Hematopoietic multipotent progenitor cell treated with erythropoietin and hydrocortisone succinate and interleukin-3 and kit ligand, for 8 days (in vitro differentiated cells): ENCODE data around the gene DSCAML1.
A peak's percentile ranks its signal among the peaks of the same experiment; 100 is the strongest.
"Not testable (repeated sequence)": the region's sequence is repeated elsewhere in the genome, so short reads cannot be mapped to it uniquely, and the experiment has no call there.

Experiments used
- DNase-seq: peaks from one replicate; pipeline ENCODE4 v3.0.0-alpha.2; 2015

Gene DSCAML1

GRCh38 chr11:117458275-117459122, 338.5 kb downstream of the DSCAML1 start:
- DNase-seq: no peak

- no peak for DNase-seq
Observed at GRCh38 chr11:117457835-117458234, 339.2 kb downstream of the DSCAML1 start.

DNA sequence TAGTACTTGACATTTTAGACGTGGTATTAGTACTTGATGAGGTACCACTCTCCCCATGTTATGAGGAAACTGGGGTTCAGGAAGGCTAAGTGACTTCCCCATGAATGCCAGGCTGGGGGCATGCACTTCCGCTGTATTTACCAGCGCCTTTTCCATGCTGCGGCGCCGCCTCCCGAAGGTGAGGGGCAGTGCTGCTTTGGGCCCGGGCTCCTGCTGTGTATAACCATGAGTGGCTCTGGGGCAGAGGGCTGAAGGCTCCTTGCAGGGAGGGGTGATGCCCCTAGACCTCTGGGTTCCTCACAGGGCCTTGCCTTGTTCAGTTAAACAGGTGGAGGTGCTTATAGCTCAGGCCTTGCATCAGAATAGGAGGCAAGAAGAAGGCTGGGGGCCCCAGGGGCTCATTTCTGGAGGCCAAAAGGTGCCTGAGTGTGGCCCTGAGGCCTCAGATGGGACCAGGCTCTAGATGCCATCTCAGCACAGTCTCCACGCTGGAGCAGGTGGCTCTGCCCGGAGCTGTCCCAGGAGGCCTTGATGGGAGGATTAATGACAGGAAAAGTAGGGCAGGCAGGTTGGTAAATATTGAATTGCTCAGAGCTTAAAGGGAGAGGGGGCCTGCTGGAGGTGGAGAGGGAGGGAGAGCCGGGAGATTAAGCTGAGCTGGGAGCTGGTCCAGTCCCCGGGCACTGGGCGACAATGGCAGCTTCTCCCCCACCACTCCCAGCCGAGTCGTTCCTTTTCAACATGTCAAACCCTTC, 339.8 kb downstream of the DSCAML1 start:
- DNase-seq: no peak

DNA sequence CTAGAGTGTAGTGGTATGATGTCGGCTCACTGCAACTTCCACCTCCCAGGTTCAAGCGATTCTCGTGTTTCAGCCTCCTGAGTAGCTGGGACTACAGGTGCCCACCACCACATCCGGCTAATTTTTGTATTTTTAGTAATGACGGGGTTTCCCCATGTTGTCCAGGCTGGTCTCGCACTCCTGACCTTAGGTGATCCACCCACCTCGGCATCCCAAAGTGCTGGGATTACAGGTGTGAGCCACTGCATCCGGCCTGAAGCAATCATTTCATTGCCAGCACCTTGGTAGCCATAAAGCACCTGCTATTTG, 340.3 kb downstream of the DSCAML1 start:
- DNase-seq: not testable (repeated sequence)

DNA sequence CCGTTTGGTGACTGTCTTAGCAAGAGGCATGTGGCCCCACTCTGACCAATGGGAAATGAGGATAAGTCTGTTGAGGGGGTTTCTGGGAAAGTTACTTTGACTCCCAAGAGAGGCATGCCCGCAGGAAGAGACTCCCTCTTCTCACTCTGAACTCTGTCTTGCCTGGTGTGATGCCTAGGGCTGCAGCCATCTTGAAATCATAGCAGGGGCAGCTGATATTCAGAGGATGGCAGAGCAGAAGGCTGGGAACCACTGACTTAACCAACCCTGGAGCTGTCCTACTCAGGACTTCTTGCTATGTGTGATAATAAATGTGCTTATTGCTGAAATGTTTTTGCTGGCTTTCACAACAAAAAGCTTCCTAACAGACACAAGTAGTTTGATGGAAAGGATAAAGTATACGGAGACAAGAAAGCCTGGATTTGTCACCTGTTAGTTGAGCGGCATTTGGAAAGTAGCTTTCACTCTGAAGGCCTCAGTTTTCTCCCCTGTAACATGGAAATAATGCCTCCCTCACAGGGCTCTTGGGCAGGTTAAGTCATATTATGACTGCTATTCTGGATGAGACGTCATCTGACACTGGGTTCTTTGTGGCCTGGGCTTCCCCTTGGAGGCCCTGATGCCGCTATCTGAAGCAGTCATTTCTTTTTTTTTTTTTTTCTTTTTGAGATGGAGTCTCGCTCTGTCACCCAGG, 340.8 kb downstream of the DSCAML1 start:
- no peak for DNase-seq

GRCh38 chr11:117454564-117454917, 342.5 kb downstream of the DSCAML1 start:
- no peak for DNase-seq

DNA sequence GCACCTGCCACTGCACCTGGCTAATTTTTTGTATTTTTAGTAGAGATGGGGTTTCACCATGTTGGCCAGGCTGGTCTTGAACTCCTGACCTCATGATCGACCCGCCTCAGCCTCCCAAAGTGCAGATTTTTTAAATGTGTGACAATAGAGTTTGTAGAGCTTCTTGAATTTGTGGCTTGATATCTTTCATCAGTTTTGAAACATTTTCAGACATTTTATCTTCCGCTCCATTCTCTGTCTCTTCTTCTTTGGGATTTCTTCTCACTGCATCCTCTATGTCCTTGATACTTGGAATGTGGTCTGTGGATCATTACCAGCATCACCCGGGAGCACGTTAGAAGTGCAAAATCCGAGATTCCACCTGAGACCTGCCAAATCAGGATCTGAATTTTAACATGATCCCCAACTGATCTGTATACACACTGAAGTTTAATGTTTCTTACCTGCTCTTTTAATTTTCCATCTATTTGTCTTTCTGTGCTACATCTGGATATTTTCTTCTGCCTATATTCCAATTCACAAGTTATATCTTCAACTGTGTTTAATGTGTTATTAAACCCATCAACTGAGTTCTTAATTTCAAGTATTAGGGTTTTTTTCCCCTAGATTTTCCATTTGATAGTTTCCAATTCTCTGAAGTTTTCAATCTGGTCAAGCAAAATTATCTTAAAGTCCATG, 343.0 kb downstream of the DSCAML1 start:
- DNase-seq: no peak

GRCh38 chr11:117449111-117449693, 347.8 kb downstream of the DSCAML1 start:
- no peak for DNase-seq

GRCh38 chr11:117444711-117445658, 352.0 kb downstream of the DSCAML1 start:
- peak; percentile 10 for DNase-seq

GRCh38 chr11:117444256-117444655, 352.8 kb downstream of the DSCAML1 start:
- DNase-seq: no peak

DNA sequence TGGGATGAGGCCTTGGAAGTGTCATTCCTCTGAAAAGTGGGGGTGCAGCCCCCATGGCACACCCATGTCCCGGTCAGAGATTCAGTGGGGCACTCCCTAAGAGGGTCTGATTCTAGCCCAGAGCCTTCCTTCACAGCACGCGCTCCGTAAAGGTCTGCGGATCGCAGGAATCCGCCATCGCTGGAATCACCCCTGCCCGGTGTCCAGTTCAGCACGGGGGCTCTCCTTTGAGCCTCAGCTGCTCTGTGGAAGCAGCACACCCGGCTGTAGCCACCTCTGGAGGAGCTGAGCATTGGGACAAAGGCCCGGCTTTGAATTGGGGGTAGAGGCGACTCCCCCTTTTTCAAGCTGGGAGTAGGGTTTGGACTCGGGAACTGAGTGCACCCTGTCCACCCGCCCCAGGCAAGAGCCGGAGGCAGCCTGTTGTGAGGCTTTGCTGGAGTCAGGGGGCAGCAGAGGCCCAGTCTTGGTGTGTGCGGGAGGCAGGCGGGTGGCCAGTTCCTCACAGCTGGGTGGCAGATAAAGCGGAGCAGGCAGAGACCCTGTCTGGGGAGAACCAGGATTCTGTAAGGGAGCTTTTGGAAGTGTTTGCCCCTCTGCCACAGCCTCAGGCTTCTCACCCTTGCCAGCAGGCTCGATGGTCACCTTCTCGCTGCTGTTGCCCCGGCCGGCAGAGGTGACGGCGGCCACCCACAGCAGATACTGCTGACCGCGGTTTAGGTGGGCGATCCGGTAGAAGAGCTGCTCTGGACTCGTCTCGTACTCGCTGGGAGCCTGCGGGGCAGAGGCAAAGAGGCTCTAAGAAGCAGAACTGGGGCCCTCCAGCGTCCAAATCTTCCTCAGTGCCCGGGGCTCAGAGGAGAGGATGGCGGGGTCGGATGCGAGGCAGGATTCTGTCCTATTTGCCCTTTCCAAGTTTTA, 353.5 kb downstream of the DSCAML1 start:
- DNase-seq: peak; percentile 30

- DNase-seq: no peak
Observed at GRCh38 chr11:117442869-117443239, 354.2 kb downstream of the DSCAML1 start.

- no peak for DNase-seq
Observed at GRCh38 chr11:117442049-117442868, 354.8 kb downstream of the DSCAML1 start.

DNA sequence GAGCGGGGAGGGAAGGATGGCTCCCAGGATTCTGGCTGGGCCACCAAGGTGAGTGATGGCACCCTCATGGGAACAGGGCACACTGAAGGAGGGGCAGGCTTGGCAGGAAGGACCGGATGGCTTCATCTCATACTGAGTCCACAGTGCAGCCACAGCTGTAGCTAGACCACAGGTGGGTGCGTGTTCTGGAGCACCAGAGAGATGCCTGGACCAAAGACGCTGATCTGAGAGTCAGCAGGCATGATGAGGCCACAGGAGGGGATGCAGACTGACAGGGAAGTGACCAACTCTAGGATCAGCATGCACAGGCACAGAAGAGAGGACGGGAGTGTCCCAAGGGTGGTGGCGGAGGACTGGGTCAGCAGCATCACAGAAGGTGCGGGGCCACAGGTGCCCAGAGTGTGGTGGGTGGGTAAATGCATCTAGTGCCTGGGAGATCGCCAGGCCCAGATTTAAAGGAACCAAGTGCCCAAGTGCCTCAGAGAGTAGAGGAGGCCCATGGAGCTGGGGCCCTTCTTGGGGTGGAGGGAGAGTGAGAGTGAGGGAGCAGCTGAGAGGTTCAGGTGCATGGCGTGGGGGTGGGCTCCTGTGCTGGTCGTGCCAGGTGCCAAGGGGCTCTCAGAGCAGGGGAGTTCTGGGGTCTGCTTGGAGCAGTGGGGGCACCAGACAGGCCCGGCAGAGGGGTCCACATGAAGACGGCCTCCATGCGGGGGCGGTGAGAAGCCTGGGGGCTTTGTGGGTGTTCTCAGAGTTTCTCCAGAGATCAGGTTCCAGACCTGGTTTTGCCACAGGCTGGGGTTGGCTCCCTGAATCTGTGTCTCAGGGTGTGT, 355.7 kb downstream of the DSCAML1 start:
- no peak for DNase-seq

DNA sequence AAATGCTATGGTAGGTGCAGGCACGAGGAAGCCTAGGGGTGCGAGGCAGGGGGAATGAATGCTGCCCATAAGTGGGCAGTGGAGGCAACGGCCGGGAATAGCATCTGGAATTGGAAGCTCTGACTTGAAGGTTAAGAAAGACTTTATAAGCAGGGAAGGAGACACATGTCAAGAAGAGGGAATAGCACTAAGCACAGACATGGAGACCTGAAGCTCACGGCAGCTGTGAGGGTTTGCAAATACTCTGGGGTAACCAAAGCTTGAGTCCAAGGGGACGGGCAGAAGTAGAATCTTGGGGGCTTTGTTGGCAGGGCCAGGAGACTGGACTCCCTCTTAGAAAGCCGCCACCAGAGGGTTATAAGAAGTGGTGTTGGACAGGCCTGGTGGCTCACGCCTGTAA, 356.8 kb downstream of the DSCAML1 start:
- DNase-seq: no peak

DNA sequence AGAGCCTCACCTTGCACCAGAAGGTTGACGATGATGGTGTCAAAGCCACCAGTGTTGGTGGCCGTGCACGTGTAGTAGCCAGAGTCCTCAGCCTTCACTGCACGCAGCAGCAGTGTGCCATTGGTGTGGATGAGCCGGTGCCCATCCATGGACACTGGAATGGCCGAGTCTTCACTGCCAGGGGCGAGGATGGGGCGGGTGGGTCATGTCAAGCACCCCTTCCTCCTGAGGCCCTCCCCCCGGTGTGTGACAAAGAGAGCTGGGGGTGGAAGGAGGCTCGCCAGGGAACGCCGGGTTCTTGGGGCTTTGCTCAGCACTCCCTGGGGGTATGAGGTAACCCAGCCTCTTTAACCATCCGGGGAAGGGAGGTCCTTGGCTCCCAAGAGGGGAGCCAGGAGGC, 357.8 kb downstream of the DSCAML1 start:
- DNase-seq: no peak

DNA sequence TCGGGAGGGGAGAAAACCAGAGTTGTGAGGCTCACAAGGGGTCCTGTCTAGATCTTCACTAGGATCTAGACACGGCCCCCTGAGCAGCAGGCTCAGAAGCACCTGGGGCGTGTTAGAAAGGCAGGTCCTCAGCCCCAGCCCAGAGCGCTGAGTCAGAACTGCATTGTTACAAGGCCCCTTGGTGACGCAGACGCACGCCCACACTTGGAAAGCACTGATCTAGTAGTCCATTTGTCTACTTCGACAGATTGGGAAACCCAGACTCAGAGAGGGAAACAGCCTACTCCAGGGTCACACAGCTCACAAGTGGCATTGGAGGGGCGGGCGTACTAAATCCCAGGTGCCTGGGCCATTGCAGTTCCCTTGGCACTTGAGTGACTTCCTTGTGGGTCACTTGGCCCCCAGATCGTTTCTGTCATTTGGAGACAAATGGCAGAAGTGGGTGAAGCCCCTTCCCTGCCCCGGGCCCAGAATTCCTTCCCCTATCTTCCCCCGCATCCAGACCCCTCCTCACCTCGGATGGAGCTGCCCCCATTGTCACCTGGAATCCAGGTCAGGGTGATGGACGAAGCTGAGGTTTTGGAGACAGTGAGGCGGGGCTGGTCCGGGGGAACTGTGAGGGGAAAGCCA, 358.5 kb downstream of the DSCAML1 start:
- DNase-seq: no peak

- DNase-seq: no peak
Observed at GRCh38 chr11:117437791-117438130, 359.3 kb downstream of the DSCAML1 start.
